Activated naive CD4-positive, alpha-beta T cell treated with anti-CD3 and anti-CD28 coated beads, Interleukin-2, amount 50 U/mL, for 72 hours (primary cell): ENCODE measurements around the gene FGFRL1. TPM values are rescaled to one million over a fixed set of nuclear protein-coding genes. Genes with fewer than 3 reads are reported as not detected.
"Not testable (repeated sequence)": the region's sequence is repeated elsewhere in the genome, so short reads cannot be mapped to it uniquely, and the experiment has no call there.

Experiments
- ATAC-seq, 2 donors: fragments of 150-1000 bp; cut with Tn5 transposase; 2 replicates each; pipeline ENCODE4 v1.10.0; 2021; ENCODE audit warnings: mild to moderate bottlenecking in 2 of 2, moderate library complexity in 2 of 2
- DNase-seq, 2 donors: peaks; one replicate each; pipeline ENCODE4 v3.0.0; 2021 to 2022; ENCODE audit warnings: low spot score in 2 of 2
- H3K27ac Mint-ChIP-seq, 2 donors: one replicate each; pipeline ENCODE4 v1.8.0; 2022; ENCODE audit warnings: mild to moderate bottlenecking in 2 of 2, mixed read lengths in 2 of 2
- H3K36me3 Mint-ChIP-seq, 2 donors: one replicate each; pipeline ENCODE4 v1.8.0; 2022; ENCODE audit warnings: mixed read lengths in 2 of 2
- H3K9me3 Mint-ChIP-seq, 2 donors: one replicate each; pipeline ENCODE4 v1.8.0; 2022; ENCODE audit warnings: mixed read lengths in 2 of 2
- total RNA-seq, 2 donors: library from RNA; stranded (reverse); gene quantifications; one replicate each; pipeline ENCODE4 v1.2.3, GENCODE V29; 2022

The FGFRL1 gene
- total RNA-seq, 2 donors from 2014 or later, result 10.3 to 27.6 TPM

- H3K27ac Mint-ChIP-seq, result no peak overlapping the region
- H3K36me3 Mint-ChIP-seq, result no peaks in the 10 kb centered on the region
- no peak for ATAC-seq
- DNase-seq, result no peak
- H3K9me3 Mint-ChIP-seq, result no peaks in the 10 kb centered on the region
Measured at GRCh38 chr4:1036095-1036494, 24.7 kb downstream of the FGFRL1 start.

DNA sequence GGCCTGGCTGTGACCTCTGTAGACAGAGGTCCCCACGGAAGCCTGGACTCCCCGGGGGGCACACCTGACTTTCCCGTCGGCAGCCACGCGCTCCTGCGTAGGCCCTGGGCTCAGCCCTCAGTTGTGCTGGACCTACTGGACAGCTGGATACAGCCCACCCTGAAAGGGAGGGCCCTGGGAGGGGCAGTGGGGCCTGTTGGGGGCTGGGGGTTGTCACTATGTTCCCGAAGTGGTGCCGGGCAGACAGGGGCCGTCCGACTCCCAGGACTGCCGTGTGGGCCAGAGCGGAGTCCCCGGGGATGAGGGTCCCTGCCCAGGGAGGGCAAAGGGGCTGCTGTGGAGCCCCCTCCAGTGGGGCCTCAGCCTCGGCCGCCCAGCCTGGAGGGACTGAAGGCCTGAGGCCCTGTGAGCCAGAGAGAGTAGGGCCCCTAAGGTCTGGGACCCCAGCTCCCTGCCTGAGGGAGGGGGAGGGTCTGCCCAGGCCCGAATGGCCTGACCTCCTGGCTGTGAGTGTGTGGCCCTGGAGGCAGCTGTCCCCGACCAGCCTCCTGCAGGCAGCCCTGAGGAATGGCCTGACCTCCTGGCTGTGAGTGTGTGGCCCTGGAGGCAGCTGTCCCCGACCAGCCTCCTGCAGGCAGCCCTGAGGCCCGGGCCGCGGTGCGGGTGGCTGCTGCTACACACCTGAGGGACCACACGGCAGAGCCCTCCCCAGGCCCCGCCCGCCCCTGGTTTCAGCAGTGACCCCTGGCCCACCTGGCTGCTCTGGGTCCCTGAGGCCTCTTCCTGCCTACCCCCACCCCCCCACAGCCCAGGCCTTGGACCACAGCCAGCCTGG lies 25.8 kb downstream of the FGFRL1 start:
- no peak for ATAC-seq
- Mint-ChIP-seq H3K36me3 (no peaks in the 10 kb centered on the region), H3K9me3 (no peaks in the 10 kb centered on the region), H3K27ac (no peak overlapping the region)
- DNase-seq, result no peak

- Mint-ChIP-seq H3K27ac (no peak overlapping the region), H3K9me3 (no peaks in the 10 kb centered on the region), H3K36me3 (no peaks in the 10 kb centered on the region)
- DNase-seq (no peak), ATAC-seq (no peak)
Measured at GRCh38 chr4:1038948-1039492, 27.6 kb downstream of the FGFRL1 start.

DNA sequence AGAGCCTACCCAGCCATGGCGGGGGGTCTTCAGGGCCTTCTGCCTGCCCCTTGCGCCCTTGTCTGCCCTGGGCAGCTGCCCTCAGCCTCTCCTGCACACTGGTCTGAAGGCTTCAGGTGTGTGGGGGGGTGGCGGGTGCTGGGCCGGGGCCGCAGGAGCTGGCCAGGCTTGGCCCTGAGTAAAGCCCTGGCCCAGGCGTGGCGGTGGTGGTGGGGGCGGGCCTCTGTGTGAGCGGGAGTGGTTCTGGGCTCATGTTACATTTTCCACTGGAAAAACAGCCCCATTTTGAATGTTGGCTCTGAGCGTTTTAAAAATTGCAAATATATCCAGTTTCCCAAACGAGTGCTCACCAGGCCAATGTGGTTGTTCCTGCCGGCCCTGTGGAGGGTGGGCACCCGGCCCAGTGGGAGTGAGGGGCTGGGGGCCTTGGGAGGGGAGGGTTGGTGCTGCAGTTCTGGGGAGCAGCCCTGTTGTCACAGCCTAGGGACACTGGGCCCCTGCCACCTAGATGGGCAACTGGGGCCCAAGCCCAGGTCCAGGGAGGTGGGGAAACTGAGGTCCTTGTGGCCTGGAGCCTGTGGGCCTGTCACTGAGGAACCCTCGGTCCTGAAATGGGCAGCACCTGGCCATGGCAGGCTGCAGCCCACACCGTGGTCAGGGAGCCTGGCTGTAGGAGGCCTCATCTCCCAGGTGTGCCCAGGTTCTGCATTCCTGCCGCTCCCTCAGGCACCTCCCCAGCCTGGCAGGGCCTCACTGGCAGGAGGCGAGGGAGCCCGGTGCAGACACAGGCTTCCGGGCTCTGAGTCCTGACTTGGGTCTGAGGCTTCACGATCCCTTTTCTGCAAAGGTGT lies 28.3 kb downstream of the FGFRL1 start:
- ATAC-seq, result no peak
- Mint-ChIP-seq H3K27ac (no peak overlapping the region), H3K36me3 (no peaks in the 10 kb centered on the region), H3K9me3 (no peaks in the 10 kb centered on the region)
- DNase-seq, result no peak

GRCh38 chr4:1040344-1041146 lies 29.1 kb downstream of the FGFRL1 start:
- Mint-ChIP-seq H3K9me3 (no peaks in the 10 kb centered on the region), H3K27ac (no peak overlapping the region), H3K36me3 (no peaks in the 10 kb centered on the region)
- no peak for ATAC-seq
- DNase-seq, result no peak

DNA sequence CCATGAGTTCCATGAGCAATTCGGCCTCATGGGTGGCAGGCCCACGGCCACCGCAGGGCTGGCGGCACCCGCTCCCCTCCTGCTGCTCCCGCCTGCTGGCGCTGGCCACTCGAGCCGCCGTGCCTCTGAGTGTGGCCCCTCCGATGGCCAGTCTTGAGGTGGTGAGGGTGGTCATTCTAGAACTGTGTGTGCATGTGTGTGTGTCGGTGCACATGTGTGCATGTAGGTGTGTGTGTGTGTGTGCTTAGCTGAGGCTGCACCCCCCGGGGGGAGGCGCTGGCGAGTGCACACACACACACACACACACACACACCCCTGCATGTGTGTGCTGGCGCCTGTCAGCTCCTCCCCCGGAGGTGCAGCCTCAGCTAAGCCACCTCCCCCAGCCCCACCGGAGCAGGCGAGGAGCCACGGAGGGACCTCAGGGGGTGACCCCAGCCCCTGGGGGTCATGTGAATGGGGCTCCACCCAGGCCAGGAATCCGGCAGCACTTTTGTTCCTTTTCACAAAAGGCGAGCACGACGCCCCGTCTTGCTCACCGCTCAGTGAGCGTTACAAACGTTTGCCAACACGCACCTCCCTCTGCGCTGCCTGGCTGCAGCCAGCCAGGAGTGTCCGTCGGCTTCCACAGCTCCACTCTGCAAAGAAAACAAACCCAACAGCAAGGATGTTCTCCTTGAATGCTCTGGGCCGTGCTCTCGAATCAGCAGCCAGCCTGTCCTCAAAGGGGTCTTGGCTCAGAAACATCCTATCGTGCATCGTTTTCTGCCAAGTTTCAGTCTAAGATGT lies 29.9 kb downstream of the FGFRL1 start:
- H3K36me3 Mint-ChIP-seq, result no peaks in the 10 kb centered on the region
- no peak for DNase-seq
- no peaks in the 10 kb centered on the region for H3K9me3 Mint-ChIP-seq
- no peak overlapping the region for H3K27ac Mint-ChIP-seq
- ATAC-seq, result peak in 1 of 2 donors; percentile 12

GRCh38 chr4:1041936-1042330 lies 30.5 kb downstream of the FGFRL1 start:
- Mint-ChIP-seq H3K36me3 (peaks cover 0 to 4% of the 10 kb centered on the region in 2 donors), H3K9me3 (no peaks in the 10 kb centered on the region), H3K27ac (no peak overlapping the region)
- ATAC-seq (no peak), DNase-seq (no peak)

DNA sequence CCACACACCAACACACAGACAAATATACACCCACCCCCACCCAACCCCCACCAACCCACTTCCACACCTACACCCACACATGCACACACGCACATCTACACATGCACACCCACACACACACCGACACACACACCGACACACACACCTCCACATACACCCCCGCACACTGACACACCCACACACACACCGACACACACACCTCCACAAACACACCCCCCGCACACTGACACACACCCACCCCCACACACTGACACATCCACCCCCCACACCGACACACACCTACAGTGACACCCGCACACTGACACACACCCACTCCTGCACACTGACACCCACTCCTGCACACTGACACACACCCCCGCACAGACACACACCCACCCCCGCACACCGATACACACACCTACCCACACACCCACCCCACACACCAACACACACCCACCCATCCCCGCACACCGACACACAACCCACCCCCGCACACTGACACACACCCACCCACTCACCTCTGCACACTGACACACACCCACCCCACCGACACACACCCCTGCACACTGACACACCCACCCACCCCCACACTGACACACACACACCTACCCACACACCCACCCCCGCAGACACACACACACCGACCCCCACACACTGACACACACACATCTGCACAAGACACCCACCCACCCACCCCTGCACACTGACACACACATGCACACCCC lies 31.1 kb downstream of the FGFRL1 start:
- DNase-seq (no peak), ATAC-seq (no peak)
- Mint-ChIP-seq H3K9me3 (no peaks in the 10 kb centered on the region), H3K36me3 (peaks cover 0 to 6% of the 10 kb centered on the region in 2 donors), H3K27ac (no peak overlapping the region)

DNA sequence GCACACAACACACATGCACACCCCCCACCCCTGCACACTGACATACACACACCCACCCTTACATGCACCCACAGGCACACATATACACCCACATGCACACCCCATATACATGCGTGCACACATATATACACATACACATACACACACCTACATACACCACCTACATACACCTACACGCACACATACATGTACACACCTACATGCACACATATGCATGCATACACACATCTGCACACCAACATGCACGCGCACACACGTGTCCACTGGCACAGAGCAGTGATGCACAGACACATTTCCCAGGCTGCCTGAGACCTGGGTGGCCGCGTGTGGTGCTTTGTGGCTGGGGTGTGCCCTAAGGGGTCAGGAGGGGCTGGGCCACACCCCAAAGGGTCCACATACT lies 31.7 kb downstream of the FGFRL1 start:
- no peak for ATAC-seq

GRCh38 chr4:1043651-1044468 lies 32.4 kb downstream of the FGFRL1 start:
- H3K36me3 Mint-ChIP-seq, result peaks cover 0 to 6% of the 10 kb centered on the region in 2 donors
- H3K9me3 Mint-ChIP-seq, result no peaks in the 10 kb centered on the region
- H3K27ac Mint-ChIP-seq, result no peak overlapping the region
- peak; percentile 70 to 86 for ATAC-seq
- DNase-seq, result no peak

More for the DNA sequence above, 31.7 kb downstream of the FGFRL1 start:
- no peak for DNase-seq
- Mint-ChIP-seq H3K27ac (no peak overlapping the region), H3K36me3 (peaks cover 0 to 6% of the 10 kb centered on the region in 2 donors), H3K9me3 (no peaks in the 10 kb centered on the region)

- ATAC-seq (no peak), DNase-seq (no peak)
- Mint-ChIP-seq H3K27ac (no peak overlapping the region), H3K36me3 (peaks cover 0 to 6% of the 10 kb centered on the region in 2 donors), H3K9me3 (no peaks in the 10 kb centered on the region)
Measured at GRCh38 chr4:1044469-1045192, 33.2 kb downstream of the FGFRL1 start.

DNA sequence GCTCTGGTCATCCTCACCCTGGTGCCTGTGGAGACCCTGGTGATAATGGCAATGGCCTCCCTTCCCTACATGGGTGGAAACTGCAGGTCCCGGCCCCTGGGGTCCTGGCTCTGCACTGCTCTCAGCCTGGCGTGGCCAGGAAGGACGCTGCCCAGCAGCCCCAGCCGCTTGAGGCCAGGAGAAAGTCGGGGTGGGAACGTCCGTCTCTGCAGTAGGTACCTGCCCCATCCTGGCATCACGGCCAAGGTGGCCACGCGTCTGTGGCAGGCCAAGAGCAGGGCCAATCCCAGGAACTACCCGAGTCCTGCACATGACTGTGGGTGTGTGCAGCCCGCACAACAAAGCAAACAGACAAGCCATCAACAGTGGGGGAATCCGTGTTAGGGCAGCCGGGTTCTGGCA lies 33.8 kb downstream of the FGFRL1 start:
- H3K9me3 Mint-ChIP-seq, result no peaks in the 10 kb centered on the region
- H3K36me3 Mint-ChIP-seq, result peaks cover 0 to 6% of the 10 kb centered on the region in 2 donors
- H3K27ac Mint-ChIP-seq, result no peak overlapping the region
- DNase-seq (no peak), ATAC-seq (no peak)

DNA sequence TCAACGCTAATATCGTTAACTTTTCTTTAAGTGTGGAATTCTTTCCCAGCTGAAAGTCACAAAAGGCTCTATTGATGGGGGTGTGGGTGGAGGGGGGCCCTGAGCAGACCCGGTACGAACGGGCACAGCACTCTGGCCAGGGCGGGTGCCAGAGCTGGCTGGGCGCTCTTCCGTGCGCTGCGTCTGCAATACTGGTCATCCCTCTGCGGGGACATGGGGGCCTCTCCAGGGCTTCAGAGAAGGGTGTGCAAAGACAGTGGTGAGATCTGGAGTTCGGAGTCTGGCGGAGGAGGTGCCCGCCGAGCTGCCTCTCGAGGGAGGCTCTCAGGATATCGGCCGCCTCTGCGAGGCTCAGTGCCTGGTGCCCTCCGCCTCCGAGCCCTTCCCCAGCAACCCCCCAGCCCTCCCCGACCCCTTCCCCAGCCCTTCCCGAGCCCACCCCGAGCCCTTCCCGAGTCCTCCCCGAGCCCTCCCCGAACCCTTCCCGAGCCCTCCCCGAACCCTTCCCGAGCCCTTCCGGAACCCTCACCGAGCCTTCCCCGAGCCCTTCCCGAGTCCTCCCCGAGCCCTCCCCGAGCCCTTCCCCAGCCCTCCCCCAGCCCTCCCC lies 34.3 kb downstream of the FGFRL1 start:
- ATAC-seq (no peak), DNase-seq (no peak)
- Mint-ChIP-seq H3K27ac (no peak overlapping the region), H3K36me3 (peaks cover 0 to 6% of the 10 kb centered on the region in 2 donors), H3K9me3 (no peaks in the 10 kb centered on the region)

GRCh38 chr4:1046581-1047011 lies 35.2 kb downstream of the FGFRL1 start:
- H3K9me3 Mint-ChIP-seq, H3K27ac Mint-ChIP-seq, ATAC-seq, H3K36me3 Mint-ChIP-seq, DNase-seq: not testable (repeated sequence)
